Measurements from ENCODE around the gene SLC22A14. TPM values are rescaled to one million over a fixed set of nuclear protein-coding genes. Genes with fewer than 3 reads are reported as not detected.
"Not testable (repeated sequence)": the region's sequence is repeated elsewhere in the genome, so short reads cannot be mapped to it uniquely, and the experiment has no call there.

SLC22A14 gene
- polyA plus RNA-seq, 3 donors: 0.62 to 0.98 (median 0.66) TPM

DNA sequence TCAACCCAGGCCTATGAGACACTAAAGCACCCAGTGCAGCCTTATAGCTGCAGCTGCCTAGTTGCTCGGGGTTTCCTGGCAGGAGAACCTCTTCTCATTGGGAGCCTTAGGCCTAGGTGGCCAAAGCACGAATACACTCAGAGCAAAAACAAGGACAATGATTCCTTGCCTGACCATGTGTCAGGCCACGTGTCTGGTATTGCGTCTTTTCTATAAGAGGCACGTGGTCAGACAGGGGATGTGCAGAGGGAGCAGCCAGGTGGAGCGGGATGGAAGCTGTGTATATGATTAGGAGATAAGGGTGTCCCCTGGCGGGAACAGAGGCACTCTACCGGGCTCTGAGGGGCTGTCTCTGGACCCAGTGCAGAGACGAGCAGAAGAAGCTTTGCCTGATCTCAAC, 26.4 kb downstream of the SLC22A14 start:
- DNase-seq (ENCODE audit: extremely low read depth in 1 of 11, low read depth in 9 of 11, low spot score in 4 of 11): no peak

- no peak for DNase-seq (ENCODE audit: extremely low read depth in 1 of 11, low read depth in 9 of 11, low spot score in 4 of 11)
Observed at GRCh38 chr3:38311476-38311875, 29.4 kb downstream of the SLC22A14 start.

GRCh38 chr3:38311941-38312340, 29.8 kb downstream of the SLC22A14 start:
- DNase-seq (ENCODE audit: extremely low read depth in 1 of 11, low read depth in 9 of 11, low spot score in 4 of 11): no peak

- DNase-seq (ENCODE audit: extremely low read depth in 1 of 11, low read depth in 9 of 11, low spot score in 4 of 11): no peak
Observed at GRCh38 chr3:38312356-38312755, 30.3 kb downstream of the SLC22A14 start.

DNA sequence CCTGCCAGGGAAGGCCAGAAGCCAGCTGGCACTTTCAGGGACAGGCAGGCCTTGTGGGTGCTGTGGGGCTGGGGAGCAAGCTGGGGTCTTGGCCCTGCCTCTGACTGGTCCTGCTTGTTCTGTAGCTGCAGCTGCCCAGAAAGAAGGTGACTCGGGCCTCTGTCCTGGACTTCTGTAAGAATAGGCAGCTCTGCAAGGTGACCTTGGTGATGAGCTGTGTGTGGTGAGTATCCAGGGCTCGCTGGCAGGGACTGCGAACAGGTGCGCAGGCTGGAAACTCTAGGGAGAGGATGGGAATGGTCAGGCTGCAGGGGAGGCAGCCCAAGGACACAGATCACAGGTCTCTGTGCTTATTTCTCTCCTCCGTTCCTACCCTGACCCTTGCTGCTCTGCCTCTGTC, 31.2 kb downstream of the SLC22A14 start:
- DNase-seq (ENCODE audit: extremely low read depth in 1 of 11, low read depth in 9 of 11, low spot score in 4 of 11): no peak

DNA sequence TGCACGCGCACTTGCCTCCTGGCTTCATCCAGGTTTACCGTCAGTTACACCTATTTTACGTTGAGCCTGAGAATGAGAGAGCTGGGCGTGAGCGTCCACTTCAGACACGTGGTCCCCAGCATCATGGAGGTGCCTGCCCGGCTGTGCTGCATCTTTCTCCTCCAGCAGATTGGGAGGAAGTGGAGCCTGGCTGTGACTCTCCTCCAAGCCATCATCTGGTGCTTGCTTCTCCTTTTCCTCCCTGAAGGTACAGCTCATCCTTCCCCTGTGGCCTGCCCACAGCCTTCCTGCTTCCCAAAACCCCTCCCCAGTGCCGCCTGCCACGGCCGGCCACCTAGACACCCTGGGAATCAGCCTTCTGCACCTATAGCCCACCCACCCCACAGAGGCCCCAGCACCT, 31.6 kb downstream of the SLC22A14 start:
- DNase-seq (ENCODE audit: extremely low read depth in 1 of 11, low read depth in 9 of 11, low spot score in 4 of 11): no peak

- DNase-seq (ENCODE audit: extremely low read depth in 1 of 11, low read depth in 9 of 11, low spot score in 4 of 11): no peak
Observed at GRCh38 chr3:38314112-38314763, 32.1 kb downstream of the SLC22A14 start.

DNA sequence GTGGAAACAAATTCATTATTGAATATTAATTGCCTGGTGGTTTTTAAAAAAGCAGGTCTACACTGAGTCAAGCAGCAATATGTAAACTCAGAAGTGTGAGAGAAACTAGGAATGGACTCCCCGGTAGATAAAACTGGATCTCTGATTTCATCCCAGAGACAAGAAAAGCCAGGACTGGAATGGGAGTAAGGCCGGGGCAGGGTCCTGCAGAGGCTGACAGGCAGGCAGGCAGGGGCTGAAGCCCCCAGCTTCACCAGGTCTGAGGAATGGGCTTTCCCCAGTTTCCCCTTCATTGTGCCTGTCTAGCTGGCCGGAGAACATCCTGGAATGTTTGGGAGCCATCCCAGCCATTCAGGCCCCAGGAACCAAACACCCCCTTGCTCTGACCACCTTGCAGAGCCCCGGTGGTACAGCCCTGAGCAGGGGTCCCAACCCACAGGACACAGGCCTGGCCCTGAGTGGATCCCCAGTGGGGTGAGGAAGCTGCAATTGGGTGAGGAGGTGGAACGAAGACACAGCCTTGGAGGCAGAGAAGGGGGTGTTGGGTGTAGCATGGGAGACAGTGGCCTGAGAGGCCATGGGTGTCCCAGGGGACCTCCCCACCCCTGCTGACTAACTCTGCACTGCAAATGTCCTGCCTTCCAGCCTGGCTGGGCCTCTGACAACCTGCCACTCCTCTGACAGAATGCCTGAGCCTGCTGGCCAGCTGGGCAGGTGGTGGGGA, 32.8 kb downstream of the SLC22A14 start:
- DNase-seq (ENCODE audit: extremely low read depth in 1 of 11, low read depth in 9 of 11, low spot score in 4 of 11): no peak

DNA sequence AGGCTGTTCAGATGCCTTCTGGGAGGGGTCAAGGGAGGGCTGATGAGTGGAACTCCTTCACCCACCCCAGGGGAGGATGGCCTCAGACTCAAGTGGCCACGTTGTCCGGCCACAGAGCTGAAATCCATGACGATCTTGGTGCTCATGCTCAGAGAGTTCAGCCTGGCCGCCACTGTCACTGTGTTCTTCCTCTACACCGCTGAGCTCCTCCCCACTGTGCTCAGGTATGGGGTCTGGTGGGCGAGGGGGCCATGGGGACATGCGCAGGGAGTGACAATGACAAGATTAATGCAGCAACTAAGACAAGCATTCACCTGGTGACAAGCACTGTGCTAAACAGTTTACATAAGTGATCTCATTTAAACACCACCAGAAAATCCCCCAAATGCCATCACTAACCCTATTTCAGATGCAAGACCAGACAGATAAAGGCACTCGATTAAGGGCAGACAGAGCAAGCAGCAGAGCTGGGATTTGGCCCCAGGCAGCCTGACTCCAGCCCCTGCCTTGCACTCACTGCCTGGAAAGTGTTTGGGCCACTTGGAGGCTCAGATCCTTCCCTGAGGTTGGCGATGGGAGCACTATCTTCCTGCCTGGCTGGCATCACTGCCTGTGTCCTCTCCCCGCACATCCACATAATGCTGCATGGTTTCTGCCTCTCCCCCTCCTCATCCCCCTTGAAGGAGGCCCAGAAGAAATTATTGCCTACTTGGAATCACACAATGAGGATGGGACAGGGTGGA, 33.6 kb downstream of the SLC22A14 start:
- no peak for DNase-seq (ENCODE audit: extremely low read depth in 1 of 11, low read depth in 9 of 11, low spot score in 4 of 11)

DNA sequence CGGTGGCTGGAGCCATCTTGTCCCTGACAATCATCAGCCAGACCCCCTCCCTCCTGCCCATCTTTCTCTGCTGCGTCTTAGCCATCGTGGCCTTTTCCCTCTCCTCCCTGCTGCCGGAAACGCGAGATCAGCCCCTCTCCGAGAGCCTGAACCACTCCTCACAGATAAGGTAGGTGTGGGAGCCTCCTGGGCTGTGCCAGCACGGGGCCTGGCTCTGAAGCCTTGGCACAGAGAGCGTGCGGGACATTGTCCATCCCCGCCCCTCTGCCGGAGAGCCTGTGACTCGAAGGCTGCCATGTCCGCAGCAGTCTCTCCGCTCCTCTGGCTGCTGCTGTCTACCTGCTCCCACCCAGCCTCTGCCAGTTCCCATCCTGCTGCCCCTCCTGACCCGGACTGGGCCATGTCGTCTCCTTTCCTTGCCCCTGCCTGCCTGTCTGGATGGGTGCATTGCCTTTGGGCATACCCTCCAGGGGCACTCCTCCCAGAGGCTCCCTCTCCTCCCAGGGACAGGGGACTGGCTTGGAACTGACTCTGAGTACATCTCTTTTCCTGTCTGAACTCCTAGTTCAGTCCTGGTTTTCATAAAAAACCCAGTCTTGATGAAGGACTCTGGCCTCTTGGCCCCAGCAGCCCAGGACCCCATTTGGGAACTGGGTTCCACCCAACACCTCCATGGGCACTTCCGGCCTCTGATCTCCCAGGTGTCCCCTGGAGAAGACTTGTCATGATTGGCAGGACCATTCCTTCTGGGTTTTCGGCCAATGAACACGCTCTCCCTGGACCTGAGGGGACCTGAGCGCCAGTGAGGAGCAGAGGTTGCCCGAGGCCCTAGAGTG, 34.5 kb downstream of the SLC22A14 start:
- DNase-seq (ENCODE audit: extremely low read depth in 1 of 11, low read depth in 9 of 11, low spot score in 4 of 11): no peak

GRCh38 chr3:38317192-38317759, 35.2 kb downstream of the SLC22A14 start:
- no peak for DNase-seq (ENCODE audit: extremely low read depth in 1 of 11, low read depth in 9 of 11, low spot score in 4 of 11)

- DNase-seq (ENCODE audit: extremely low read depth in 1 of 11, low read depth in 9 of 11, low spot score in 4 of 11): no peak
Observed at GRCh38 chr3:38318766-38319671, 36.9 kb downstream of the SLC22A14 start.

- not testable (repeated sequence) for DNase-seq (ENCODE audit: extremely low read depth in 1 of 11, low read depth in 9 of 11, low spot score in 4 of 11)
Observed at GRCh38 chr3:38320638-38321037, 38.5 kb downstream of the SLC22A14 start.

DNA sequence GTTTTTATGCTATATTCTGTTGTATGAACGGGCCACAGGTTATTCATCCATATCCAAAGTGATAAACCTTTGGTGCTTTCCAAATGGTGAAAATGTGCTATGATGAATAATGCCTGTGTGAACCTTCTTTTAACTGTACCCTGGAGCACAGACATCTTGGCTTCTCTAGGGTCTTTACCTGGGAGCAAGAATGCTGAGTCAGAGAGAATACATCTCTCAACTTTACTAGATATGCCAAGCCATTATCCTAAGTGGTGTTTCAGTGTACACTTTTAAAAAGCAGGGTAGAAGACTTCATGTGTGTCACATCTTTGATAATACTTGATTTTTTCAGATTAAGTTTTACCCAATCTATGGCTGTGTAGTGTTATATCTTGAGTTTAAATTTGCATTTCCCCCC, 41.0 kb downstream of the SLC22A14 start:
- DNase-seq (ENCODE audit: extremely low read depth in 1 of 11, low read depth in 9 of 11, low spot score in 4 of 11): no peak

GRCh38 chr3:38325256-38325655, 43.2 kb downstream of the SLC22A14 start:
- no peak for DNase-seq (ENCODE audit: extremely low read depth in 1 of 11, low read depth in 9 of 11, low spot score in 4 of 11)

DNA sequence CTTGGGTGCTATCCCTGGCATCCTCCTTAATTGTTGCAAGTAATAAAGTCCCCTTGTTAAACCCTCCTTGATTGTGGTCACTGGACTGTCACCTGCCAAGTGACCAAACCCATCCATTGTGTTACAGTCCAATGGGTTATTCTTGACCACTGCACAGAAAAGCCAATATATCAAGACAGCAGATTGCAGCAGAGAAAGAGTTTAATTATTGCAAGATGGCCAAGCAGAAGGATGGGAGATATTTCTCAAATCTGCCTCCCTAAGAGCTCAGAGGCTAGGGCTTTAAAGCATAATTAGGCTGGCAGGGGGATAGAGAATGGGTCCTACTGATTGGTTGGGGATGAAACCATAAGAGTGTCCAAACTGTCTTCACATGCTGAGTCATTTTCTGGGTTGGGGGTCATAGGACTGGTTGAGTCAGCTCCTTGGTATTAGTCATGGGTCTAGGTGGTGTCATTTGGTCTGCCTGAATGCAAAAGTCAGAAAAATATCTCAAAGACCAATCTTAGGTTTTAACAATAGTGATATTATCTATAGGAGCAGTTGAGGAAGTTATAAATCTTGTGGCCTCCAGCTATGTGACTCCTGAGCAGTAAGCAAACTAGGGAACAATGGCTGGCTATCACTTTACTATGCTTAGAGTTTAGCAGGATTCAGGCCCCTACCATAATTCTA, 45.4 kb downstream of the SLC22A14 start:
- DNase-seq (ENCODE audit: extremely low read depth in 1 of 11, low read depth in 9 of 11, low spot score in 4 of 11): no peak

GRCh38 chr3:38331257-38332022, 49.3 kb downstream of the SLC22A14 start:
- no peak for DNase-seq (ENCODE audit: extremely low read depth in 1 of 11, low read depth in 9 of 11, low spot score in 4 of 11)
